ENCODE data around the gene PSMA3. TPM values are rescaled to one million over a fixed set of nuclear protein-coding genes. Genes with fewer than 3 reads are reported as not detected.

PSMA3 gene
- total RNA-seq = 132 TPM
- long read RNA-seq, transcript PSMA3-201 (11 exons, 970 nt) = major isoform, 73 of 158 reads
- long read RNA-seq, partial matches to known transcripts = 1 of 158 reads
- long read RNA-seq, other reads (novel, unspliced or antisense) = 82 of 158 reads

GRCh38 chr14:58244556-58245387 is at the start of gene PSMA3:
TSS of gene PSMA3 (plus strand) at chr14:58244843. CDS start at chr14:58244921, 78 bp downstream.
- Histone ChIP-seq H3K9me3 (no peaks in the 10 kb centered on the region), H3K4me3 (peak within 1 kb of the TSS; percentile 92), H3K4me1 (peaks cover 42% of the 10 kb centered on the region), H3K36me3 (peaks cover 20% of the 10 kb centered on the region), H3K27me3 (ENCODE audit: low read depth) (no peaks in the 10 kb centered on the region), H3K27ac (peak within 1 kb of the TSS; percentile 97)
- intact Hi-C loops (cut with DNase I) = no loop called here
- peak; percentile 98 for DNase-seq
- no peak for TF ChIP-seq CTCF (IDR thresholded peaks at IDR 0.05)
- peak; percentile 94 to 98 for ATAC-seq

GRCh38 chr14:58196198-58196597 is 48.4 kb upstream of the PSMA3 start:
- H3K27me3 ChIP-seq (ENCODE audit: low read depth) = no peaks in the 10 kb centered on the region
- DNase-seq (no peak), ATAC-seq (no peak)
- H3K27ac ChIP-seq = no peak overlapping the region
- no peak for TF ChIP-seq CTCF (IDR thresholded peaks at IDR 0.05)
- intact Hi-C loops (cut with DNase I) = no loop called here
- no peaks in the 10 kb centered on the region for H3K36me3 ChIP-seq
- H3K4me3 ChIP-seq = no peak overlapping the region
- H3K4me1 ChIP-seq = peaks cover 6% of the 10 kb centered on the region
- no peaks in the 10 kb centered on the region for H3K9me3 ChIP-seq

- Histone ChIP-seq H3K27ac (no peak overlapping the region), H3K9me3 (no peaks in the 10 kb centered on the region), H3K4me1 (peaks cover 20% of the 10 kb centered on the region), H3K36me3 (peaks cover 6% of the 10 kb centered on the region), H3K27me3 (ENCODE audit: low read depth) (no peaks in the 10 kb centered on the region), H3K4me3 (no peak overlapping the region)
- DNase-seq (no peak), ATAC-seq (no peak)
- no peak for TF ChIP-seq CTCF (IDR thresholded peaks at IDR 0.05)
- intact Hi-C loops (cut with DNase I) = no loop called here
Observed at GRCh38 chr14:58198086-58198485, 46.6 kb upstream of the PSMA3 start.

GRCh38 chr14:58199726-58200479 is 44.7 kb upstream of the PSMA3 start, which contains the start of gene ACTR10:
TSS of gene ACTR10 (plus strand) at chr14:58200149. CDS start at chr14:58200218, 69 bp downstream.
- no peaks in the 10 kb centered on the region for H3K9me3 ChIP-seq
- TF ChIP-seq CTCF (IDR thresholded peaks at IDR 0.05) = no peak
- H3K27ac ChIP-seq = peak within 1 kb of the TSS; percentile 95
- intact Hi-C loops (cut with DNase I) = no loop called here
- H3K4me3 ChIP-seq = peak within 1 kb of the TSS; percentile 89
- H3K27me3 ChIP-seq (ENCODE audit: low read depth) = no peaks in the 10 kb centered on the region
- H3K36me3 ChIP-seq = peaks cover 20% of the 10 kb centered on the region
- H3K4me1 ChIP-seq = peaks cover 20% of the 10 kb centered on the region
- peak; percentile 93 for DNase-seq
- ATAC-seq = peak; percentile 98

- intact Hi-C loops (cut with DNase I) = no loop called here
- no peak for DNase-seq
- ATAC-seq = peak; percentile 6 to 23
Observed at GRCh38 chr14:58200480-58200841, 44.2 kb upstream of the PSMA3 start.

More at GRCh38 chr14:58200480-58200841, 44.2 kb upstream of the PSMA3 start:
- H3K4me1 ChIP-seq = peaks cover 20% of the 10 kb centered on the region
- peaks cover 25% of the 10 kb centered on the region for H3K36me3 ChIP-seq
- H3K27me3 ChIP-seq (ENCODE audit: low read depth) = no peaks in the 10 kb centered on the region
- no peak for TF ChIP-seq CTCF (IDR thresholded peaks at IDR 0.05)
- H3K27ac ChIP-seq = peak overlapping the region; percentile 95
- H3K4me3 ChIP-seq = peak overlapping the region; percentile 89
- no peaks in the 10 kb centered on the region for H3K9me3 ChIP-seq
